ENCODE measurements around the gene LIN7B. TPM values are rescaled to one million over a fixed set of nuclear protein-coding genes. Genes with fewer than 3 reads are reported as not detected.
A peak's percentile ranks its signal among the peaks of the same experiment; 100 is the strongest.

Gene LIN7B
- total RNA-seq, 1 experiment from 2014 or later = 11.8 TPM

DNA sequence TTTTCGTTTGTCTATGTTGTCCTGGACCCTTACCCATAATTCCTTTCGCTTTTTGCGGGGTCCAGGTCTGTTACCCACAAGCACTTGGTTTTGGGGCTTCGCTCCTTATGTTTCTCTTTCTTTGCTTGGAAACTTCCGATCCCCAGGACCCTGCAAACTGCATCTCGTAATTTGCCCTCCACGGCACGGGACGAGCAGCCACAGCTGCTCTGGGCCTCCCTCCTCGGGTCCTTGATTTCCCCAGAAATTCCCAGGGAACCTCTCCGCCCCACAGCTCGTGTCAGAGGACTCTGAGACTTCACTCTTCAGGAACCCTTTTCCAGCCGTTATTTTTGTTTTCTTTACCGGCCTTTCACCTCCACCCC lies 28.3 kb upstream of the LIN7B start:
- peak overlapping the region; percentile 78 for H3K27ac Mint-ChIP-seq (ENCODE audit: unreplicated experiment)
- BruUV-seq (replicated peaks) = no TSS peak
- CTCF ChIA-PET = no interaction called here

DNA sequence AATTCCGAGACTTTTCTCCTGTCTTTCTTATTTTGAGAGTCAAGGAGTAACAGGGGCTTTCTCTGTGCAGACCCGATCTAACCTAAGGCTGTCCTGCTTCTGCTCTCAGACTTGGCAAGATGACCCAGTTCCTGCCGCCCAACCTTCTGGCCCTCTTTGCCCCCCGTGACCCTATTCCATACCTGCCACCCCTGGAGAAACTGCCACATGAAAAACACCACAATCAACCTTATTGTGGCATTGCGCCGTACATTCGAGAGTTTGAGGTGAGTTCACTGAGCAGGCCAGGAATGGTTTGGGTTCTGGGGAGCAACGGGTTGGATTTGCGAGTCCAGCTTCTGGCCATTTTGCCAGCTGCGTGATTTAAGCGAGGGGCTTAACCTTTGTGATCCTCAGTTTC lies 27.9 kb upstream of the LIN7B start:
- Histone ChIP-seq H3K27me3 (replicated peaks; ENCODE audit: control insufficient read depth, insufficient read depth, low read length) (no peaks in the 10 kb centered on the region), H3K4me3 (ENCODE audit: low read depth, low read length) (peak overlapping the region; percentile 71), H3K4me1 (0 out of 2 replicates have a peak, but pooled peaks cover 7% of the 10 kb centered on the region), H3K36me3 (ENCODE audit: control insufficient read depth, insufficient read depth, low read length) (no peaks in the 10 kb centered on the region), H3K9me3 (no peaks in the 10 kb centered on the region)
- H3K4me1 Mint-ChIP-seq (ENCODE audit: low read depth, unreplicated experiment) = peaks cover 17% of the 10 kb centered on the region
- DNase-seq = no peak
- H3K27ac Mint-ChIP-seq (ENCODE audit: unreplicated experiment) = peak overlapping the region; percentile 78
- no peaks in the 10 kb centered on the region for H3K27me3 Mint-ChIP-seq (ENCODE audit: insufficient read depth, unreplicated experiment)
- TF ChIP-seq, protein P1, sequence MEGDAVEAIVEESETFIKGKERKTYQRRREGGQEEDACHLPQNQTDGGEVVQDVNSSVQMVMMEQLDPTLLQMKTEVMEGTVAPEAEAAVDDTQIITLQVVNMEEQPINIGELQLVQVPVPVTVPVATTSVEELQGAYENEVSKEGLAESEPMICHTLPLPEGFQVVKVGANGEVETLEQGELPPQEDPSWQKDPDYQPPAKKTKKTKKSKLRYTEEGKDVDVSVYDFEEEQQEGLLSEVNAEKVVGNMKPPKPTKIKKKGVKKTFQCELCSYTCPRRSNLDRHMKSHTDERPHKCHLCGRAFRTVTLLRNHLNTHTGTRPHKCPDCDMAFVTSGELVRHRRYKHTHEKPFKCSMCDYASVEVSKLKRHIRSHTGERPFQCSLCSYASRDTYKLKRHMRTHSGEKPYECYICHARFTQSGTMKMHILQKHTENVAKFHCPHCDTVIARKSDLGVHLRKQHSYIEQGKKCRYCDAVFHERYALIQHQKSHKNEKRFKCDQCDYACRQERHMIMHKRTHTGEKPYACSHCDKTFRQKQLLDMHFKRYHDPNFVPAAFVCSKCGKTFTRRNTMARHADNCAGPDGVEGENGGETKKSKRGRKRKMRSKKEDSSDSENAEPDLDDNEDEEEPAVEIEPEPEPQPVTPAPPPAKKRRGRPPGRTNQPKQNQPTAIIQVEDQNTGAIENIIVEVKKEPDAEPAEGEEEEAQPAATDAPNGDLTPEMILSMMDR (IDR thresholded peaks at IDR 0.05; ENCODE audit: insufficient read depth in 1 of 2, low read depth in 1 of 2, low read length in 1 of 2, severe bottlenecking in 1 of 2, unreplicated experiment in 1 of 2) = no peak
- POLR2A ChIA-PET = no interaction called here
- no TSS peak for BruUV-seq (replicated peaks)
- no peaks in the 10 kb centered on the region for H3K9me3 Mint-ChIP-seq (ENCODE audit: unreplicated experiment)
- intact Hi-C loops (cut with micrococcal nuclease; ENCODE audit: unreplicated experiment) = no loop called here
- peaks cover 65% of the 10 kb centered on the region for H3K36me3 Mint-ChIP-seq (ENCODE audit: insufficient read depth, unreplicated experiment)
- CTCF ChIA-PET = no interaction called here
- H3K4me3 Mint-ChIP-seq (ENCODE audit: unreplicated experiment) = peak overlapping the region; percentile 92

More for the DNA sequence above, 28.3 kb upstream of the LIN7B start:
- Histone ChIP-seq H3K27me3 (replicated peaks; ENCODE audit: control insufficient read depth, insufficient read depth, low read length) (no peaks in the 10 kb centered on the region), H3K36me3 (ENCODE audit: control insufficient read depth, insufficient read depth, low read length) (no peaks in the 10 kb centered on the region), H3K4me1 (0 out of 2 replicates have a peak, but pooled peaks cover 7% of the 10 kb centered on the region), H3K9me3 (no peaks in the 10 kb centered on the region), H3K4me3 (ENCODE audit: low read depth, low read length) (peak overlapping the region; percentile 71)
- intact Hi-C loops (cut with micrococcal nuclease; ENCODE audit: unreplicated experiment) = loop anchor here (1.0 to 2.0 kb wide), 3 partner anchors 11 to 33 kb away; partner anchors contain the start of genes C19orf73, NTF4 and PPFIA3
- TF ChIP-seq, protein P1 (IDR thresholded peaks at IDR 0.05; ENCODE audit: insufficient read depth in 1 of 2, low read depth in 1 of 2, low read length in 1 of 2, severe bottlenecking in 1 of 2, unreplicated experiment in 1 of 2) = no peak
- Mint-ChIP-seq H3K36me3 (ENCODE audit: insufficient read depth, unreplicated experiment) (peaks cover 60% of the 10 kb centered on the region), H3K9me3 (ENCODE audit: unreplicated experiment) (no peaks in the 10 kb centered on the region), H3K4me3 (ENCODE audit: unreplicated experiment) (peak overlapping the region; percentile 92), H3K4me1 (ENCODE audit: low read depth, unreplicated experiment) (peaks cover 17% of the 10 kb centered on the region), H3K27me3 (ENCODE audit: insufficient read depth, unreplicated experiment) (no peaks in the 10 kb centered on the region)
- no peak for DNase-seq
- POLR2A ChIA-PET = no interaction called here

DNA sequence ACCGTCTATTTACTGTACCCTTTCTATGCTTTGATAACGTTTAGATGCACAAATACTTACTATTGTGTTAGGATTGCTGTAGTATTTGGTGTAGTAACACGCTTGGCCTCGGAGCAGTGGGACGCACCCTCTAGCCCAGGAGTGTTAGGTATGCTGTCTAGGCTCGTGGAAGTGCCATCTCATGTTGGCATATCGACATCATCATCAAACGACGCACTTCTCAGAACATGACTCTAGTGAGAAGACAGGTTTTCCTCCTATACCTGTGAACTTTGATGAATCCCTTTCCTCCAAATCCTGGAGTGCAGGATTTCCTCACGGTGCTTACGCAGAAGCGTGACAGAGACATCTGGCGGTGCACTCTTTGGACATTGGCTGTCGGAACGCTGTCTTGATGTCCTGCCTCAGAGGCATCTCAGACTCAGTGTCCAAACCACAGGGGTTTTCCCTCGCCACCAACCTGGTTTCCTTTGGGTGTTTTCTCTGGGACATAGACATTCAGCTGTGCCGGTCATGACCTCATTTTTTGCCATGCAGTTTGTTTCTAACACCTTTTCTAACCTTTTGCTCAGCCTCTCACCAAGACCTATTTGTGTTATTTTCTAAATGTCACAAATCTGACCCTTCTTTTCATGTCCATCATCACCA lies 22.7 kb upstream of the LIN7B start:
- Histone ChIP-seq H3K9me3 (no peaks in the 10 kb centered on the region), H3K27me3 (replicated peaks; ENCODE audit: control insufficient read depth, insufficient read depth, low read length) (no peaks in the 10 kb centered on the region), H3K4me3 (ENCODE audit: low read depth, low read length) (no peak overlapping the region), H3K36me3 (ENCODE audit: control insufficient read depth, insufficient read depth, low read length) (peaks cover 1% of the 10 kb centered on the region), H3K4me1 (no peaks in the 10 kb centered on the region)
- CTCF ChIA-PET = no interaction called here
- intact Hi-C loops (cut with micrococcal nuclease; ENCODE audit: unreplicated experiment) = no loop called here
- Mint-ChIP-seq H3K27ac (ENCODE audit: unreplicated experiment) (peak overlapping the region; percentile 48), H3K4me3 (ENCODE audit: unreplicated experiment) (no peak overlapping the region), H3K36me3 (ENCODE audit: insufficient read depth, unreplicated experiment) (peaks cover 97% of the 10 kb centered on the region), H3K4me1 (ENCODE audit: low read depth, unreplicated experiment) (peaks cover 7% of the 10 kb centered on the region), H3K9me3 (ENCODE audit: unreplicated experiment) (no peaks in the 10 kb centered on the region), H3K27me3 (ENCODE audit: insufficient read depth, unreplicated experiment) (no peaks in the 10 kb centered on the region)
- TF ChIP-seq, protein P1 (IDR thresholded peaks at IDR 0.05; ENCODE audit: insufficient read depth in 1 of 2, low read depth in 1 of 2, low read length in 1 of 2, severe bottlenecking in 1 of 2, unreplicated experiment in 1 of 2) = no peak
- POLR2A ChIA-PET = interaction anchor here (1.0 kb wide), 1 partner anchor 37 kb away, joined by 3 read pairs; no protein-coding TSS in a partner anchor
- BruUV-seq (replicated peaks) = no TSS peak
- DNase-seq = no peak
